ENCODE data around the gene C11orf21. TPM values are rescaled to one million over a fixed set of nuclear protein-coding genes. Genes with fewer than 3 reads are reported as not detected.

C11orf21 gene
- total and polyA plus RNA-seq, 9 donors: 0.41 to 4.1 (median 2.3) TPM

GRCh38 chr11:2309251-2310072 lies 7.7 kb upstream of the C11orf21 start:
- peaks cover 59% of the 10 kb centered on the region for H3K4me1 ChIP-seq (ENCODE audit: control insufficient read depth, insufficient read depth, low read length)
- H3K36me3 ChIP-seq (ENCODE audit: control insufficient read depth, insufficient read depth, low read length): no peaks in the 10 kb centered on the region
- DNase-seq: no peak
- H3K9me3 ChIP-seq (replicated peaks; ENCODE audit: control insufficient read depth, low read depth, low read length): no peaks in the 10 kb centered on the region
- 68% methylated on average over 10 of the region's 19 CpGs for WGBS (ENCODE audit: insufficient coverage)
- no peaks in the 10 kb centered on the region for H3K27me3 ChIP-seq (ENCODE audit: control insufficient read depth, insufficient read depth, low read length)
- no peak overlapping the region for H3K4me3 ChIP-seq (ENCODE audit: low read length)
- no peak overlapping the region for H3K27ac ChIP-seq (ENCODE audit: low read length)

- H3K27ac ChIP-seq (ENCODE audit: low read length): no peak overlapping the region
- H3K4me1 ChIP-seq (ENCODE audit: control insufficient read depth, insufficient read depth, low read length): peaks cover 59% of the 10 kb centered on the region
- H3K36me3 ChIP-seq (ENCODE audit: control insufficient read depth, insufficient read depth, low read length): no peaks in the 10 kb centered on the region
- 56% methylated on average over 3 of the region's 7 CpGs for WGBS (ENCODE audit: insufficient coverage)
- no peak overlapping the region for H3K4me3 ChIP-seq (ENCODE audit: low read length)
- H3K9me3 ChIP-seq (replicated peaks; ENCODE audit: control insufficient read depth, low read depth, low read length): no peaks in the 10 kb centered on the region
- H3K27me3 ChIP-seq (ENCODE audit: control insufficient read depth, insufficient read depth, low read length): no peaks in the 10 kb centered on the region
- no peak for DNase-seq
Measured at GRCh38 chr11:2308713-2309112, 7.0 kb upstream of the C11orf21 start.

GRCh38 chr11:2307501-2308331 lies 6.0 kb upstream of the C11orf21 start:
- 74% methylated on average over 16 of the region's 23 CpGs for WGBS (ENCODE audit: insufficient coverage)
- no peaks in the 10 kb centered on the region for H3K9me3 ChIP-seq (replicated peaks; ENCODE audit: control insufficient read depth, low read depth, low read length)
- no peaks in the 10 kb centered on the region for H3K36me3 ChIP-seq (ENCODE audit: control insufficient read depth, insufficient read depth, low read length)
- H3K4me1 ChIP-seq (ENCODE audit: control insufficient read depth, insufficient read depth, low read length): peaks cover 63% of the 10 kb centered on the region
- H3K4me3 ChIP-seq (ENCODE audit: low read length): no peak overlapping the region
- H3K27ac ChIP-seq (ENCODE audit: low read length): peak overlapping the region; percentile 40
- no peak for DNase-seq
- H3K27me3 ChIP-seq (ENCODE audit: control insufficient read depth, insufficient read depth, low read length): no peaks in the 10 kb centered on the region

GRCh38 chr11:2306877-2307500 lies 5.3 kb upstream of the C11orf21 start:
- H3K4me1 ChIP-seq (ENCODE audit: control insufficient read depth, insufficient read depth, low read length): peaks cover 63% of the 10 kb centered on the region
- DNase-seq: no peak
- H3K4me3 ChIP-seq (ENCODE audit: low read length): no peak overlapping the region
- H3K36me3 ChIP-seq (ENCODE audit: control insufficient read depth, insufficient read depth, low read length): no peaks in the 10 kb centered on the region
- peak overlapping the region; percentile 40 for H3K27ac ChIP-seq (ENCODE audit: low read length)
- H3K27me3 ChIP-seq (ENCODE audit: control insufficient read depth, insufficient read depth, low read length): no peaks in the 10 kb centered on the region
- no peaks in the 10 kb centered on the region for H3K9me3 ChIP-seq (replicated peaks; ENCODE audit: control insufficient read depth, low read depth, low read length)
- WGBS (ENCODE audit: insufficient coverage): 31% methylated on average over 14 of the region's 14 CpGs

- Histone ChIP-seq H3K9me3 (replicated peaks; ENCODE audit: control insufficient read depth, low read depth, low read length) (no peaks in the 10 kb centered on the region), H3K4me3 (ENCODE audit: low read length) (no peak overlapping the region), H3K27ac (ENCODE audit: low read length) (peak overlapping the region; percentile 96), H3K4me1 (ENCODE audit: control insufficient read depth, insufficient read depth, low read length) (peaks cover 65% of the 10 kb centered on the region), H3K36me3 (ENCODE audit: control insufficient read depth, insufficient read depth, low read length) (no peaks in the 10 kb centered on the region), H3K27me3 (ENCODE audit: control insufficient read depth, insufficient read depth, low read length) (no peaks in the 10 kb centered on the region)
- WGBS (ENCODE audit: insufficient coverage): 0% methylated on average over 1 of the region's 4 CpGs
- DNase-seq: peak; percentile 98
Measured at GRCh38 chr11:2306452-2306823, 4.7 kb upstream of the C11orf21 start.

- Histone ChIP-seq H3K4me1 (ENCODE audit: control insufficient read depth, insufficient read depth, low read length) (peaks cover 71% of the 10 kb centered on the region), H3K9me3 (replicated peaks; ENCODE audit: control insufficient read depth, low read depth, low read length) (no peaks in the 10 kb centered on the region), H3K27me3 (ENCODE audit: control insufficient read depth, insufficient read depth, low read length) (no peaks in the 10 kb centered on the region), H3K27ac (ENCODE audit: low read length) (peak overlapping the region; percentile 96), H3K4me3 (ENCODE audit: low read length) (no peak overlapping the region), H3K36me3 (ENCODE audit: control insufficient read depth, insufficient read depth, low read length) (no peaks in the 10 kb centered on the region)
- 13% methylated on average over 4 of the region's 12 CpGs for WGBS (ENCODE audit: insufficient coverage)
- peak; percentile 97 for DNase-seq
Measured at GRCh38 chr11:2305788-2306451, 4.2 kb upstream of the C11orf21 start.

- no peak overlapping the region for H3K4me3 ChIP-seq (ENCODE audit: low read length)
- DNase-seq: peak; percentile 78
- H3K27me3 ChIP-seq (ENCODE audit: control insufficient read depth, insufficient read depth, low read length): no peaks in the 10 kb centered on the region
- whole genome bisulfite sequencing (ENCODE audit: insufficient coverage): 17% methylated on average over 6 of the region's 10 CpGs
- no peaks in the 10 kb centered on the region for H3K9me3 ChIP-seq (replicated peaks; ENCODE audit: control insufficient read depth, low read depth, low read length)
- no peaks in the 10 kb centered on the region for H3K36me3 ChIP-seq (ENCODE audit: control insufficient read depth, insufficient read depth, low read length)
- peak overlapping the region; percentile 96 for H3K27ac ChIP-seq (ENCODE audit: low read length)
- peaks cover 73% of the 10 kb centered on the region for H3K4me1 ChIP-seq (ENCODE audit: control insufficient read depth, insufficient read depth, low read length)
Measured at GRCh38 chr11:2305140-2305778, 3.5 kb upstream of the C11orf21 start.

GRCh38 chr11:2304506-2305139 lies 2.9 kb upstream of the C11orf21 start:
- Histone ChIP-seq H3K27ac (ENCODE audit: low read length) (peak overlapping the region; percentile 96), H3K27me3 (ENCODE audit: control insufficient read depth, insufficient read depth, low read length) (no peaks in the 10 kb centered on the region), H3K9me3 (replicated peaks; ENCODE audit: control insufficient read depth, low read depth, low read length) (no peaks in the 10 kb centered on the region), H3K4me1 (ENCODE audit: control insufficient read depth, insufficient read depth, low read length) (peaks cover 73% of the 10 kb centered on the region), H3K4me3 (ENCODE audit: low read length) (no peak overlapping the region), H3K36me3 (ENCODE audit: control insufficient read depth, insufficient read depth, low read length) (no peaks in the 10 kb centered on the region)
- WGBS (ENCODE audit: insufficient coverage): 58% methylated on average over 14 of the region's 14 CpGs
- DNase-seq: no peak

Data from muscle of leg (tissue), 11 donors.